ENCODE results near the gene SMARCE1.

- TF ChIP-seq POLR2A (IDR thresholded peaks at IDR 0.05; ENCODE audit: low read length) (no peak), GATA1 (IDR thresholded peaks at IDR 0.05; ENCODE audit: low read depth, low read length) (no peak)
Observed at GRCh38 chr17:40590742-40591141, 56.9 kb downstream of the SMARCE1 start.
